Endothelial cell of umbilical vein (primary cell): ENCODE data around the gene SRP68. TPM values are rescaled to one million over a fixed set of nuclear protein-coding genes. Genes with fewer than 3 reads are reported as not detected.

Experiments
- BruUV-seq: library from RNA; stranded (reverse); fragments of 400-500 nt; replicated peaks from 2 replicates; lab custom pipeline; 2021; lab: Mats Ljungman, UMichigan
- CTCF ChIA-PET: fragments of 300-600, 350-600 bp; sonication (Branson Sonifier 250); formaldehyde crosslinking; loops from one replicate; lab custom pipeline; 2021; ENCODE audit warnings: antibody characterized with exemption, inconsistent platforms; lab: Charles Lee
- POLR2A ChIA-PET: fragments of 300-600, 350-600 bp; sonication (Branson Sonifier 250); formaldehyde crosslinking; loops from one replicate; lab custom pipeline; 2021; ENCODE audit warnings: antibody characterized with exemption, inconsistent platforms; lab: Charles Lee
- DNase-seq: peaks from one replicate; pipeline ENCODE4 v3.0.0-alpha.2; 2011; ENCODE audit warnings: low read depth, low spot score
- FAIRE-seq: peaks from 2 replicates; lab custom pipeline; 2011; peaks lifted over from hg19 to GRCh38; lab: Jason Lieb, UNC
- H2AFZ ChIP-seq: 2 replicates; pipeline ENCODE4 v1.6.0; 2012; ENCODE audit warnings: low read depth, low read length, control low read depth, inconsistent platforms
- H3K27ac ChIP-seq: 2 replicates; pipeline ENCODE4 v1.5.1; 2011; ENCODE audit warnings: low read depth, mild to moderate bottlenecking, control low read depth, low read length, moderate library complexity; ENCODE audit not compliant: insufficient read depth
- H3K27me3 ChIP-seq, 2 experiments: 2 replicates each; pipeline versions ENCODE4 v1.6.0 to v1.6.1; 2011; ENCODE audit warnings: low read length in 2 of 2, mixed read lengths in 1 of 2; ENCODE audit not compliant: control insufficient read depth in 2 of 2, insufficient read depth in 2 of 2
- H3K36me3 ChIP-seq, 2 experiments: 2 replicates in 1 of 2; 3 replicates in 1 of 2; pipeline ENCODE4 v1.5.1; 2011; ENCODE audit warnings: low read length in 2 of 2, mild to moderate bottlenecking in 1 of 2, moderate library complexity in 1 of 2; ENCODE audit not compliant: control insufficient read depth in 2 of 2, insufficient read depth in 2 of 2; ENCODE audit errors: extremely low read depth in 1 of 2
- H3K4me1 ChIP-seq: 3 replicates; pipeline ENCODE4 v1.5.1; 2011; ENCODE audit warnings: mild to moderate bottlenecking, low read length; ENCODE audit not compliant: control insufficient read depth, insufficient read depth; ENCODE audit errors: extremely low read depth
- H3K4me2 ChIP-seq: 2 replicates; pipeline ENCODE4 v1.6.1; 2011; ENCODE audit warnings: low read length, control low read depth, mixed read lengths; ENCODE audit not compliant: insufficient read depth
- H3K4me3 ChIP-seq, 3 experiments: fragments of 200-600 bp in 1 of 3; sonication (generic), shearing (Covaris generic) in 1 of 3; replicated peaks in 1 of 3; 2 replicates each; pipeline ENCODE4 v1.5.1; 2011 to 2016; ENCODE audit warnings: control low read depth in 3 of 3, low read length in 3 of 3, mild to moderate bottlenecking in 2 of 3, inconsistent platforms in 1 of 3, low read depth in 1 of 3, moderate library complexity in 1 of 3; ENCODE audit not compliant: insufficient read depth in 1 of 3
- H3K79me2 ChIP-seq: 2 replicates; pipeline ENCODE4 v1.6.0; 2012; ENCODE audit warnings: low read length, inconsistent platforms; ENCODE audit not compliant: control insufficient read depth, insufficient read depth
- H3K9ac ChIP-seq: replicated peaks from 2 replicates; pipeline ENCODE3; 2011; ENCODE audit warnings: low read length, control low read depth; ENCODE audit not compliant: insufficient read depth; ENCODE audit errors: extremely low read depth
- H3K9me1 ChIP-seq: replicated peaks from 3 replicates; pipeline ENCODE4 v1.6.0; 2011; ENCODE audit warnings: mild to moderate bottlenecking, low read length; ENCODE audit not compliant: control insufficient read depth, insufficient read depth; ENCODE audit errors: extremely low read depth
- H3K9me3 ChIP-seq: replicated peaks from 2 replicates; pipeline ENCODE4 v1.5.1; 2012; ENCODE audit warnings: low read length, inconsistent platforms; ENCODE audit not compliant: control insufficient read depth, insufficient read depth
- H4K20me1 ChIP-seq: replicated peaks from 2 replicates; pipeline ENCODE3; 2011; ENCODE audit warnings: mild to moderate bottlenecking, low read length; ENCODE audit not compliant: control insufficient read depth, insufficient read depth; ENCODE audit errors: extremely low read depth
- EZH2 ChIP-seq: IDR thresholded peaks from 2 replicates; pipeline ENCODE4 v1.6.1; 2012; ENCODE audit warnings: borderline replicate concordance, low read depth, mild to moderate bottlenecking, moderate library complexity, low read length, inconsistent platforms; ENCODE audit not compliant: severe bottlenecking
- FOS ChIP-seq: IDR thresholded peaks from 2 replicates; pipeline ENCODE4 v1.6.1; 2011; ENCODE audit warnings: mild to moderate bottlenecking, low read length, moderate library complexity, borderline replicate concordance; ENCODE audit not compliant: insufficient read depth
- GATA2 ChIP-seq: IDR thresholded peaks from 2 replicates; pipeline ENCODE4 v1.7.0; 2011; ENCODE audit warnings: low read depth, mild to moderate bottlenecking, moderate library complexity, mixed read lengths, low read length; ENCODE audit not compliant: insufficient read length, insufficient read depth
- JUN ChIP-seq: IDR thresholded peaks from 2 replicates; pipeline ENCODE4 v1.6.1; 2011; ENCODE audit warnings: borderline replicate concordance, low read depth; ENCODE audit not compliant: insufficient read length, insufficient read depth
- MYC ChIP-seq: IDR thresholded peaks from one replicate; pipeline ENCODE4 v1.6.1; 2011; ENCODE audit warnings: mild to moderate bottlenecking, low read depth, low read length
- POLR2A ChIP-seq: IDR thresholded peaks from 2 replicates; pipeline ENCODE4 v1.6.1; 2012; ENCODE audit warnings: low read depth, mild to moderate bottlenecking, control low read depth, low read length
- POLR2AphosphoS5 ChIP-seq: IDR thresholded peaks from 2 replicates; pipeline ENCODE4 v1.6.1; 2012; ENCODE audit warnings: low read depth, mild to moderate bottlenecking, control low read depth, low read length, moderate library complexity; ENCODE audit not compliant: insufficient read depth
- dilution Hi-C: fragments of 300-500 bp; cut with MboI; formaldehyde crosslinking; loops from one replicate; pipeline ENCODE4 v1.15.0; 2019; ENCODE audit warnings: low sequenced_read_pairs; ENCODE audit not compliant: extremely low pct_ligation_motif_present
- intact Hi-C: fragments of 100-400 bp; cut with micrococcal nuclease; formaldehyde crosslinking; loops from one replicate; pipeline ENCODE4 v1.10.0; 2022
- polyA plus RNA-seq, 4 experiments: library from polyadenylated mRNA; depleted of rRNA in 3 of 4; stranded (reverse) in 3 of 4; unstranded in 1 of 4; fragments of >200 nt; gene quantifications; 2 replicates each; pipeline versions ENCODE4 v1.2.1 to v1.2.3, GENCODE V29; 2011 to 2012; ENCODE audit warnings: missing spikeins in 1 of 4
- total RNA-seq: library from RNA; stranded (reverse); gene quantifications from 2 replicates; pipeline ENCODE4 v1.2.3, GENCODE V29; 2021
- TF ChIP-seq, protein P1 (sequence below): IDR thresholded peaks from 2 replicates; pipeline ENCODE4 v1.6.1; 2011; ENCODE audit not compliant: insufficient read depth, insufficient read length
- TF ChIP-seq, protein P2 (sequence below), 2 donors: IDR thresholded peaks; 1 replicate in 1 of 2; 2 replicates in 1 of 2; pipeline ENCODE4 v1.5.1; 2011; ENCODE audit warnings: low read length in 2 of 2, mild to moderate bottlenecking in 2 of 2, moderate library complexity in 2 of 2, control low read depth in 1 of 2, inconsistent platforms in 1 of 2, low read depth in 1 of 2; ENCODE audit not compliant: insufficient read depth in 1 of 2; ENCODE audit errors: extremely low read depth in 1 of 2

The SRP68 gene
- total and polyA plus RNA-seq, 2 donors (not counting 3 experiments of a cell fraction or from before 2014, with no cell fraction given), result 64.6 to 81.7 TPM

DNA sequence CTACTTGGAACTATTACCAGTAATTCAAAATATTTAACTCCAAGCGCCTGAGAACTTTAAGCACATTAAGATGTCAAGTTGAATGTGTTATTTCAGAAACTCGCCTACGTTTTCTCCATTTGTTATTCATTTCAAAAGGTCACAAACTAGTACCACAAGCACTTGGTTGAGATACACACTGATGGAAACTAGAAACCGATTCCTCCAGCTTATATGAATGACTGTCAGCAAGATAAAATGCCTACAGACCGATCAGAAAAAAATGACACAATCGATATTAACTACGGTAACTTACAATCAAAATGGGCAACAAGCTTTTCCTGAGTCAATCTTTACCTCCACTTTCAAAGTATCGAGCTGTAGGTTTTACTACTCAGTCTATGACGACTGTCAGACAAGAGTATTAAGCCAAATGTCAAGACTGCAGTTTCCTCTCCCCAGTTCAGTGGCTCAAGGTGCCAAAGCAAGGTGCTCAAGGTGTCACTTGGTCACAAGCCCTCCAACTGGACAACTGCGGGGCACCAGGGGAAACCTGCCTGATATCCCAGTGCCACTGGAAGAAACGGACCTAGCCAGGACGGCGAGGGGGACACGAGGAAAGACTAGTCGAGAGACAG, 678 bp downstream of the SRP68 start:
- H3K9ac ChIP-seq, result peak overlapping the region; percentile 82
- ChIA-PET CTCF (interaction anchor here (1.0 to 1.7 kb wide), 3 partner anchors 11 to 58 kb away, joined by 3 to 10 read pairs (median 3); no protein-coding TSS in a partner anchor), POLR2A (interaction anchor here (1.2 kb wide), 1 partner anchor 8 kb away, joined by 8 read pairs; no protein-coding TSS in a partner anchor)
- FAIRE-seq (peak; percentile 80), DNase-seq (no peak)
- H3K9me1 ChIP-seq, result no peaks in the 10 kb centered on the region
- peaks cover 2% of the 10 kb centered on the region for H4K20me1 ChIP-seq
- no peaks in the 10 kb centered on the region for H3K9me3 ChIP-seq
- TSS peak; percentile 47 for BruUV-seq
- peak overlapping the region; percentile 59 to 95 (median 73) for H3K4me3 ChIP-seq
- dilution Hi-C loops (no loop called here), intact Hi-C loops (loop anchor here (1.0 to 5.0 kb wide), 2 partner anchors 32 to 44 kb away; partner anchors contain the start of genes EVPL and EXOC7)
- H3K27me3 ChIP-seq, result peaks cover 27 to 33% of the 10 kb centered on the region in 2 experiments
- H3K27ac ChIP-seq, result peak overlapping the region; percentile 67
- peaks cover 16% of the 10 kb centered on the region for H3K4me1 ChIP-seq
- peaks cover 2 to 11% of the 10 kb centered on the region in 2 experiments for H3K36me3 ChIP-seq
- H3K79me2 ChIP-seq, result peaks cover 35% of the 10 kb centered on the region
- no peak for TF ChIP-seq JUN
- no peak for TF ChIP-seq GATA2
- TF ChIP-seq MYC, result no peak
- no peak for TF ChIP-seq FOS
- TF ChIP-seq POLR2AphosphoS5, result no peak
- TF ChIP-seq, protein P1, sequence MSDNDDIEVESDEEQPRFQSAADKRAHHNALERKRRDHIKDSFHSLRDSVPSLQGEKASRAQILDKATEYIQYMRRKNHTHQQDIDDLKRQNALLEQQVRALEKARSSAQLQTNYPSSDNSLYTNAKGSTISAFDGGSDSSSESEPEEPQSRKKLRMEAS, result no peak
- no peak for TF ChIP-seq EZH2
- no peak for TF ChIP-seq POLR2A
- TF ChIP-seq, protein P2, sequence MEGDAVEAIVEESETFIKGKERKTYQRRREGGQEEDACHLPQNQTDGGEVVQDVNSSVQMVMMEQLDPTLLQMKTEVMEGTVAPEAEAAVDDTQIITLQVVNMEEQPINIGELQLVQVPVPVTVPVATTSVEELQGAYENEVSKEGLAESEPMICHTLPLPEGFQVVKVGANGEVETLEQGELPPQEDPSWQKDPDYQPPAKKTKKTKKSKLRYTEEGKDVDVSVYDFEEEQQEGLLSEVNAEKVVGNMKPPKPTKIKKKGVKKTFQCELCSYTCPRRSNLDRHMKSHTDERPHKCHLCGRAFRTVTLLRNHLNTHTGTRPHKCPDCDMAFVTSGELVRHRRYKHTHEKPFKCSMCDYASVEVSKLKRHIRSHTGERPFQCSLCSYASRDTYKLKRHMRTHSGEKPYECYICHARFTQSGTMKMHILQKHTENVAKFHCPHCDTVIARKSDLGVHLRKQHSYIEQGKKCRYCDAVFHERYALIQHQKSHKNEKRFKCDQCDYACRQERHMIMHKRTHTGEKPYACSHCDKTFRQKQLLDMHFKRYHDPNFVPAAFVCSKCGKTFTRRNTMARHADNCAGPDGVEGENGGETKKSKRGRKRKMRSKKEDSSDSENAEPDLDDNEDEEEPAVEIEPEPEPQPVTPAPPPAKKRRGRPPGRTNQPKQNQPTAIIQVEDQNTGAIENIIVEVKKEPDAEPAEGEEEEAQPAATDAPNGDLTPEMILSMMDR (IDR thresholded peaks at IDR 0.05; ENCODE audit: extremely low read depth in 1 of 2, insufficient read depth in 1 of 2, low read depth in 1 of 2, low read length in 2 of 2), result no peak
- peak overlapping the region; percentile 87 for H3K4me2 ChIP-seq
- H2AFZ ChIP-seq, result peak overlapping the region; percentile 43
